HCT116 (cell line): ENCODE results near the gene FHIT. TPM values are rescaled to one million over a fixed set of nuclear protein-coding genes. Genes with fewer than 3 reads are reported as not detected.

Experiments used
- ATAC-seq: fragments of 200-7000 bp; cut with Tn5 transposase; 2 replicates; pipeline ENCODE4 v1.9.1; 2020; ENCODE audit warnings: mild to moderate bottlenecking, moderate library complexity
- BruUV-seq: library from RNA; stranded (reverse); fragments of 400-500 nt; replicated peaks from 2 replicates; lab custom pipeline; 2021; lab: Mats Ljungman, UMichigan
- CTCF ChIA-PET: fragments of 300-600 bp; sonication (Branson Sonifier 250); formaldehyde crosslinking; loops from one replicate; lab custom pipeline; 2021; ENCODE audit warnings: antibody characterized with exemption; lab: Charles Lee
- POLR2A ChIA-PET: fragments of 300-600, 350-600 bp; sonication (Branson Sonifier 250); formaldehyde crosslinking; loops from one replicate; lab custom pipeline; 2021; ENCODE audit warnings: antibody characterized with exemption; lab: Charles Lee
- RAD21 ChIA-PET, 2 experiments: fragments of 300-600 bp; sonication (Branson Sonifier 250); formaldehyde crosslinking; loops; one replicate each; lab custom pipeline; 2023; ENCODE audit warnings: low total read pairs in 2 of 2; ENCODE audit not compliant: uncharacterized antibody in 2 of 2, unreplicated experiment in 2 of 2, low non-redundant PET in 1 of 2; lab: Charles Lee
- DNase-seq: peaks from one replicate; pipeline ENCODE4 v3.0.0-alpha.2; 2010; ENCODE audit warnings: low read depth, low spot score
- H2AFZ ChIP-seq: fragments of 200-600 bp; shearing (Covaris generic), sonication (generic); 2 replicates; pipeline ENCODE4 v1.6.1; 2017; ENCODE audit warnings: low read depth, mixed run types, mixed read lengths, antibody characterized with exemption, low read length; ENCODE audit not compliant: poor library complexity, severe bottlenecking
- H3K27ac ChIP-seq: 2 replicates; pipeline ENCODE4 v1.5.1; 2012; ENCODE audit warnings: low read depth, low read length
- H3K27me3 ChIP-seq: fragments of 200-600 bp; sonication (generic); 2 replicates; pipeline ENCODE4 v1.6.1; 2016; ENCODE audit warnings: mixed run types, low read length, mixed read lengths; ENCODE audit not compliant: insufficient read depth
- H3K36me3 ChIP-seq, 2 experiments: fragments of 200-500 bp in 1 of 2; fragments of 200-600 bp in 1 of 2; sonication (Bioruptor generic) in 1 of 2; sonication (generic) in 1 of 2; 2 replicates each; pipeline versions ENCODE4 v1.5.1 to v1.6.1; 2014 to 2016; ENCODE audit warnings: low read length in 2 of 2, inconsistent platforms in 1 of 2, mixed read lengths in 1 of 2, mixed run types in 1 of 2; ENCODE audit not compliant: insufficient read depth in 2 of 2, control insufficient read depth in 1 of 2
- H3K4me1 ChIP-seq, 2 experiments: fragments of 200-600 bp in 1 of 2; sonication (generic) in 1 of 2; 2 replicates each; pipeline versions ENCODE4 v1.5.1 to v1.6.1; 2012 to 2017; ENCODE audit warnings: low read length in 2 of 2, inconsistent platforms in 1 of 2, mild to moderate bottlenecking in 1 of 2, mixed read lengths in 1 of 2, mixed run types in 1 of 2, moderate library complexity in 1 of 2; ENCODE audit not compliant: insufficient read depth in 2 of 2, control insufficient read depth in 1 of 2
- H3K4me2 ChIP-seq: fragments of 200-600 bp; sonication (generic); 2 replicates; pipeline ENCODE4 v1.6.1; 2017; ENCODE audit warnings: mixed run types, low read length, mixed read lengths
- H3K4me3 ChIP-seq, 2 experiments: fragments of 200-600 bp in 1 of 2; sonication (generic) in 1 of 2; replicated peaks in 1 of 2; 2 replicates each; pipeline ENCODE4 v1.5.1; 2011 to 2016; ENCODE audit warnings: low read length in 2 of 2, control low read depth in 1 of 2, low read depth in 1 of 2, mild to moderate bottlenecking in 1 of 2, mixed read lengths in 1 of 2, mixed run types in 1 of 2
- H3K79me2 ChIP-seq: fragments of 200-600 bp; sonication (generic); 2 replicates; pipeline ENCODE4 v1.6.1; 2017; ENCODE audit warnings: mild to moderate bottlenecking, mixed run types, low read length, moderate library complexity, mixed read lengths; ENCODE audit not compliant: insufficient read depth
- H3K9ac ChIP-seq: fragments of 200-600 bp; sonication (generic); 2 replicates; pipeline ENCODE4 v1.6.1; 2016; ENCODE audit warnings: low read length, mixed read lengths
- H3K9me2 ChIP-seq: fragments of 200-600 bp; sonication (generic), shearing (Covaris generic); 2 replicates; pipeline ENCODE4 v1.6.1; 2017; ENCODE audit warnings: mixed run types, mild to moderate bottlenecking, moderate library complexity; ENCODE audit not compliant: insufficient read depth
- H3K9me3 ChIP-seq, 2 experiments: fragments of 200-500 bp in 1 of 2; fragments of 200-600 bp in 1 of 2; sonication (Bioruptor generic) in 1 of 2; sonication (generic) in 1 of 2; 2 replicates each; pipeline ENCODE4 v1.6.1; 2014 to 2017; ENCODE audit warnings: low read length in 2 of 2, mixed read lengths in 2 of 2, inconsistent platforms in 1 of 2, low read depth in 1 of 2, mild to moderate bottlenecking in 1 of 2, mixed run types in 1 of 2, moderate library complexity in 1 of 2; ENCODE audit not compliant: control insufficient read depth in 1 of 2, insufficient read depth in 1 of 2
- H4K20me1 ChIP-seq: fragments of 200-600 bp; sonication (generic), shearing (Covaris generic); 2 replicates; pipeline ENCODE4 v1.6.1; 2017; ENCODE audit warnings: mixed run types, mild to moderate bottlenecking, moderate library complexity; ENCODE audit not compliant: insufficient read depth
- CEBPB ChIP-seq: IDR thresholded peaks from 2 replicates; pipeline ENCODE4 v1.6.1; 2012; ENCODE audit warnings: low read depth
- EGR1 ChIP-seq: IDR thresholded peaks from 2 replicates; pipeline ENCODE4 v1.6.1; 2012; ENCODE audit warnings: low read depth
- ELF1 ChIP-seq: IDR thresholded peaks from 2 replicates; pipeline ENCODE4 v1.6.1; 2012; ENCODE audit warnings: low read depth, borderline replicate concordance
- FOSL1 ChIP-seq: IDR thresholded peaks from 2 replicates; pipeline ENCODE4 v1.6.1; 2012; ENCODE audit warnings: low read depth
- JUND ChIP-seq: IDR thresholded peaks from 2 replicates; pipeline ENCODE4 v1.6.1; 2012
- POLR2AphosphoS5 ChIP-seq: IDR thresholded peaks from 2 replicates; pipeline ENCODE4 v1.6.1; 2011; ENCODE audit warnings: mild to moderate bottlenecking, low read depth, low read length, moderate library complexity
- RAD21 ChIP-seq: IDR thresholded peaks from 2 replicates; pipeline ENCODE4 v1.6.1; 2012; ENCODE audit warnings: low read depth, mild to moderate bottlenecking
- SIN3A ChIP-seq: IDR thresholded peaks from 2 replicates; pipeline ENCODE4 v1.6.1; 2012; ENCODE audit warnings: low read depth
- SP1 ChIP-seq: IDR thresholded peaks from 2 replicates; pipeline ENCODE4 v1.6.1; 2012; ENCODE audit warnings: low read depth
- SRF ChIP-seq: IDR thresholded peaks from 2 replicates; pipeline ENCODE4 v1.6.1; 2012; ENCODE audit warnings: low read depth
- TCF7L2 ChIP-seq: IDR thresholded peaks from 2 replicates; pipeline ENCODE4 v1.7.0; 2011; ENCODE audit warnings: borderline replicate concordance, inconsistent platforms; ENCODE audit not compliant: insufficient read depth, insufficient read length; ENCODE audit errors: extremely low read depth
- ZFX ChIP-seq: fragments of 450-650 bp; IDR thresholded peaks from 2 replicates; pipeline ENCODE4 v1.6.1; 2017
- ZNF274 ChIP-seq: fragments of 200-500 bp; sonication (Bioruptor generic); IDR thresholded peaks from 2 replicates; pipeline ENCODE4 v1.6.1; 2014; ENCODE audit warnings: mild to moderate bottlenecking, low read depth, low read length, inconsistent platforms
- intact Hi-C: fragments of 100-400 bp; cut with micrococcal nuclease; formaldehyde crosslinking; loops from 2 replicates; pipeline ENCODE4 v1.10.0; 2022
- total RNA-seq: library from RNA; stranded (reverse); gene quantifications from one replicate; pipeline ENCODE4 v1.2.1, GENCODE V29; 2021; ENCODE audit not compliant: unreplicated experiment
- TF ChIP-seq, protein P1 (sequence below): IDR thresholded peaks from 2 replicates; pipeline ENCODE4 v1.6.1; 2011; ENCODE audit warnings: mild to moderate bottlenecking, low read length, moderate library complexity; ENCODE audit not compliant: insufficient replicate concordance; ENCODE audit errors: extremely low read depth
- TF ChIP-seq, protein P2 (sequence below), 3 experiments: fragments of 200-600 bp in 1 of 3; sonication (generic) in 1 of 3; IDR thresholded peaks in 2 of 3; conservative IDR thresholded peaks in 1 of 3; 2 replicates each; pipeline ENCODE4 v1.5.1; 2012 to 2017; ENCODE audit warnings: low read depth in 2 of 3, low read length in 2 of 3, antibody characterized with exemption in 1 of 3, borderline replicate concordance in 1 of 3, control low read depth in 1 of 3, mild to moderate bottlenecking in 1 of 3, mixed read lengths in 1 of 3, mixed run types in 1 of 3, moderate library complexity in 1 of 3; ENCODE audit not compliant: insufficient read depth in 1 of 3

Gene FHIT
- total RNA-seq, 1 experiment from 2014 or later: 20.1 TPM

DNA sequence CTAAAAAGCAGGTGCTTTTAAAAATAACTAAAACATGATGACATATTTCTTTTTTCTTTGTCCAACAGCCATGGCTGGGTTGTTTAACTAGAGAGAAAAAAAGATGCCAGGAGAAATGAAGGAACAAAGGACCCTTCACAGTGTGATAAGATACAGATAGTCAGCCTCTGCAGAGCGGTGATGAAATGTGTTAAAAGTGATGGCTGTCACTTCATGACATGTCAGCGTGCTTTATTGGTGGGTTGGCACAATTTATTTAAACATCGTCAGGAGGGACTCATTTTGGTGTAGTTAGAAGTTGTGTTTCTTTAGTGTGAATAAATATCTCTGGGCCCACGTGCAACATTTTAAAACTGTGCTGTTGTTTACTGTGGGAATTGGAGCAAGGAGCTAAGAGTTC is 1314.1 kb downstream of the FHIT start:
- intact Hi-C loops: no loop called here
- TF ChIP-seq EGR1 (no peak), SRF (no peak)
- Histone ChIP-seq H3K9me2 (no peaks in the 10 kb centered on the region), H3K9me3 (no peaks in the 10 kb centered on the region), H4K20me1 (no peaks in the 10 kb centered on the region), H3K36me3 (no peaks in the 10 kb centered on the region), H3K27me3 (peaks cover 6% of the 10 kb centered on the region; the same call in 1 of the 2 replicates), H3K27ac (no peak overlapping the region), H3K4me3 (no peak overlapping the region), H2AFZ (no peak overlapping the region), H3K79me2 (no peaks in the 10 kb centered on the region), H3K4me1 (no peaks in the 10 kb centered on the region), H3K4me2 (no peak overlapping the region), H3K9ac (no peak overlapping the region)
- RAD21 ChIA-PET: no interaction called here
- POLR2A ChIA-PET: no interaction called here
- DNase-seq (no peak), ATAC-seq (no peak)
- CTCF ChIA-PET: no interaction called here
- BruUV-seq: no TSS peak

DNA sequence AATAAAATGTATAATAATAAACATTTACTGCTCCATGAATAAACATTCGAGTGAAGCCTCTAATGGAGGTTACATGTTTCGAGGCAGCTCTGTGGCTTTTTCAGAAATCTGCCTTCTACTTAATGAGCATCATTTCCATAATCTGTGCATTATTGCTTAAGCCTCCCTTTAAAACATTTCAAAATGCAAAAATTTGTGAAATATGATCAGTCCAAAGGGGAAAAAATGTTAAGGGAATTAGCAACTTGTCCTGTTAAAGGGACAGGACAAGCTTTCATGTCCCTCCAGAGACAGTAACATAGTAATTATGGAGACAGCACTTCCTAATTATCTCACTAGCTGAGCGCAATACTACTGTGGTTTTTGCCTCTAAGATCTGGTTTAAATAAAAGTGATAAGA is 1314.8 kb downstream of the FHIT start:
- Histone ChIP-seq H2AFZ (no peak overlapping the region), H3K27me3 (peaks cover 9% of the 10 kb centered on the region; the same call in 1 of the 2 replicates), H3K9ac (no peak overlapping the region), H3K79me2 (no peaks in the 10 kb centered on the region), H3K4me2 (no peak overlapping the region), H3K4me3 (no peak overlapping the region), H3K36me3 (no peaks in the 10 kb centered on the region), H3K4me1 (no peaks in the 10 kb centered on the region), H4K20me1 (no peaks in the 10 kb centered on the region), H3K9me3 (no peaks in the 10 kb centered on the region), H3K27ac (no peak overlapping the region), H3K9me2 (no peaks in the 10 kb centered on the region)
- BruUV-seq: no TSS peak
- ATAC-seq: no peak
- TF ChIP-seq SIN3A (no peak), ZFX (no peak), TCF7L2 (no peak), CEBPB (no peak), POLR2AphosphoS5 (no peak), ZNF274 (no peak), RAD21 (no peak), JUND (no peak), SP1 (no peak), ELF1 (no peak), FOSL1 (no peak)
- TF ChIP-seq, protein P1, sequence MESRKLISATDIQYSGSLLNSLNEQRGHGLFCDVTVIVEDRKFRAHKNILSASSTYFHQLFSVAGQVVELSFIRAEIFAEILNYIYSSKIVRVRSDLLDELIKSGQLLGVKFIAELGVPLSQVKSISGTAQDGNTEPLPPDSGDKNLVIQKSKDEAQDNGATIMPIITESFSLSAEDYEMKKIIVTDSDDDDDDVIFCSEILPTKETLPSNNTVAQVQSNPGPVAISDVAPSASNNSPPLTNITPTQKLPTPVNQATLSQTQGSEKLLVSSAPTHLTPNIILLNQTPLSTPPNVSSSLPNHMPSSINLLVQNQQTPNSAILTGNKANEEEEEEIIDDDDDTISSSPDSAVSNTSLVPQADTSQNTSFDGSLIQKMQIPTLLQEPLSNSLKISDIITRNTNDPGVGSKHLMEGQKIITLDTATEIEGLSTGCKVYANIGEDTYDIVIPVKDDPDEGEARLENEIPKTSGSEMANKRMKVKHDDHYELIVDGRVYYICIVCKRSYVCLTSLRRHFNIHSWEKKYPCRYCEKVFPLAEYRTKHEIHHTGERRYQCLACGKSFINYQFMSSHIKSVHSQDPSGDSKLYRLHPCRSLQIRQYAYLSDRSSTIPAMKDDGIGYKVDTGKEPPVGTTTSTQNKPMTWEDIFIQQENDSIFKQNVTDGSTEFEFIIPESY: no peak
- TF ChIP-seq, protein P2, sequence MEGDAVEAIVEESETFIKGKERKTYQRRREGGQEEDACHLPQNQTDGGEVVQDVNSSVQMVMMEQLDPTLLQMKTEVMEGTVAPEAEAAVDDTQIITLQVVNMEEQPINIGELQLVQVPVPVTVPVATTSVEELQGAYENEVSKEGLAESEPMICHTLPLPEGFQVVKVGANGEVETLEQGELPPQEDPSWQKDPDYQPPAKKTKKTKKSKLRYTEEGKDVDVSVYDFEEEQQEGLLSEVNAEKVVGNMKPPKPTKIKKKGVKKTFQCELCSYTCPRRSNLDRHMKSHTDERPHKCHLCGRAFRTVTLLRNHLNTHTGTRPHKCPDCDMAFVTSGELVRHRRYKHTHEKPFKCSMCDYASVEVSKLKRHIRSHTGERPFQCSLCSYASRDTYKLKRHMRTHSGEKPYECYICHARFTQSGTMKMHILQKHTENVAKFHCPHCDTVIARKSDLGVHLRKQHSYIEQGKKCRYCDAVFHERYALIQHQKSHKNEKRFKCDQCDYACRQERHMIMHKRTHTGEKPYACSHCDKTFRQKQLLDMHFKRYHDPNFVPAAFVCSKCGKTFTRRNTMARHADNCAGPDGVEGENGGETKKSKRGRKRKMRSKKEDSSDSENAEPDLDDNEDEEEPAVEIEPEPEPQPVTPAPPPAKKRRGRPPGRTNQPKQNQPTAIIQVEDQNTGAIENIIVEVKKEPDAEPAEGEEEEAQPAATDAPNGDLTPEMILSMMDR (IDR thresholded peaks at IDR 0.05 in 2 of 3, conservative IDR thresholded peaks at IDR 0.05 in 1 of 3; ENCODE audit: borderline replicate concordance in 1 of 3, insufficient read depth in 1 of 3, low read depth in 2 of 3, low read length in 2 of 3): no peak
- ChIA-PET CTCF (no interaction called here), RAD21 (no interaction called here), POLR2A (no interaction called here)
- intact Hi-C loops: no loop called here
- no peak for DNase-seq
